Thyroid gland (tissue), 4 donors: ENCODE measurements around the gene NMNAT2.

Experiments
- POLR2A ChIP-seq, 2 donors: fragments of 450-650 bp; IDR thresholded peaks; one replicate each; pipeline ENCODE4 v1.6.1; 2017; ENCODE audit warnings: antibody characterized with exemption in 2 of 2, mild to moderate bottlenecking in 2 of 2, moderate library complexity in 1 of 2
- TF ChIP-seq, protein P1 (sequence below), 6 experiments: fragments of 200-600 bp in 3 of 6; fragments of 450-650 bp in 3 of 6; sonication (generic) in 3 of 6; IDR thresholded peaks; one replicate each; pipeline ENCODE4 v1.5.1; 2016 to 2019; ENCODE audit warnings: antibody characterized with exemption in 6 of 6, mild to moderate bottlenecking in 2 of 6, inconsistent platforms in 1 of 6, moderate library complexity in 1 of 6

DNA sequence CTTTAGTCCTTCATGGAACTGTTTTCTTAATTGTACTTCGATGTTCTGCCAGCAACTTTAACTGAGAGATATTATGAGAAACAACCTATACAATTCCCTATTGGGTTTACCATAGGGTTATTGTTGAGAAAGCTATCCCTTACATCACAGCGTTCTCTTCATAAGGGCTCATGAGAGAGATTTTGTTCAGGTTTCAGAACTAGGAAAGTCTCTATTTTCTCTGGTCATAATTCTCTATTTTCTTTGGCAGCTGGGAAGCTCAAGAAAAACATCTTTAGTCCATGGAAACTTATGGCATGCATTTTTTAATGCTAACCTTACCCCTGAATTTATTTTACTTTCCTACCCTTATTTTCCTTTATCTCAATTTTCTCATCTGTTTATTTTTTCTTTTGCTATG, 38.2 kb downstream of the NMNAT2 start:
- TF ChIP-seq, protein P1, sequence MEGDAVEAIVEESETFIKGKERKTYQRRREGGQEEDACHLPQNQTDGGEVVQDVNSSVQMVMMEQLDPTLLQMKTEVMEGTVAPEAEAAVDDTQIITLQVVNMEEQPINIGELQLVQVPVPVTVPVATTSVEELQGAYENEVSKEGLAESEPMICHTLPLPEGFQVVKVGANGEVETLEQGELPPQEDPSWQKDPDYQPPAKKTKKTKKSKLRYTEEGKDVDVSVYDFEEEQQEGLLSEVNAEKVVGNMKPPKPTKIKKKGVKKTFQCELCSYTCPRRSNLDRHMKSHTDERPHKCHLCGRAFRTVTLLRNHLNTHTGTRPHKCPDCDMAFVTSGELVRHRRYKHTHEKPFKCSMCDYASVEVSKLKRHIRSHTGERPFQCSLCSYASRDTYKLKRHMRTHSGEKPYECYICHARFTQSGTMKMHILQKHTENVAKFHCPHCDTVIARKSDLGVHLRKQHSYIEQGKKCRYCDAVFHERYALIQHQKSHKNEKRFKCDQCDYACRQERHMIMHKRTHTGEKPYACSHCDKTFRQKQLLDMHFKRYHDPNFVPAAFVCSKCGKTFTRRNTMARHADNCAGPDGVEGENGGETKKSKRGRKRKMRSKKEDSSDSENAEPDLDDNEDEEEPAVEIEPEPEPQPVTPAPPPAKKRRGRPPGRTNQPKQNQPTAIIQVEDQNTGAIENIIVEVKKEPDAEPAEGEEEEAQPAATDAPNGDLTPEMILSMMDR (IDR thresholded peaks at IDR 0.05), result no peak
- no peak for TF ChIP-seq POLR2A (IDR thresholded peaks at IDR 0.05)
